ENCODE measurements around the gene SPEG.

The SPEG gene

GRCh38 chr2:219443016-219443696 lies 8.5 kb downstream of the SPEG start:
- DNase-seq (ENCODE audit: low read depth): no peak
- no peak for TF ChIP-seq CTCF (IDR thresholded peaks at IDR 0.05; ENCODE audit: control insufficient read depth, extremely low read depth, insufficient read depth)
- H3K4me3 ChIP-seq (ENCODE audit: low read depth, low read length): no peak overlapping the region

- H3K4me3 ChIP-seq (ENCODE audit: low read depth, low read length): no peak overlapping the region
- TF ChIP-seq CTCF (IDR thresholded peaks at IDR 0.05; ENCODE audit: control insufficient read depth, extremely low read depth, insufficient read depth): no peak
- no peak for DNase-seq (ENCODE audit: low read depth)
Observed at GRCh38 chr2:219443697-219444023, 9.0 kb downstream of the SPEG start.

GRCh38 chr2:219444566-219445091 lies 10.0 kb downstream of the SPEG start:
- DNase-seq (ENCODE audit: low read depth): no peak
- no peak for TF ChIP-seq CTCF (IDR thresholded peaks at IDR 0.05; ENCODE audit: control insufficient read depth, extremely low read depth, insufficient read depth)
- H3K4me3 ChIP-seq (ENCODE audit: low read depth, low read length): no peak overlapping the region

- H3K4me3 ChIP-seq (ENCODE audit: low read depth, low read length): no peak overlapping the region
- no peak for DNase-seq (ENCODE audit: low read depth)
- TF ChIP-seq CTCF (IDR thresholded peaks at IDR 0.05; ENCODE audit: control insufficient read depth, extremely low read depth, insufficient read depth): no peak
Observed at GRCh38 chr2:219445220-219445640, 10.6 kb downstream of the SPEG start.

GRCh38 chr2:219446101-219446504 lies 11.5 kb downstream of the SPEG start:
- H3K4me3 ChIP-seq (ENCODE audit: low read depth, low read length): no peak overlapping the region
- DNase-seq (ENCODE audit: low read depth): no peak
- no peak for TF ChIP-seq CTCF (IDR thresholded peaks at IDR 0.05; ENCODE audit: control insufficient read depth, extremely low read depth, insufficient read depth)

GRCh38 chr2:219446689-219447088 lies 12.0 kb downstream of the SPEG start:
- no peak overlapping the region for H3K4me3 ChIP-seq (ENCODE audit: low read depth, low read length)
- no peak for TF ChIP-seq CTCF (IDR thresholded peaks at IDR 0.05; ENCODE audit: control insufficient read depth, extremely low read depth, insufficient read depth)
- no peak for DNase-seq (ENCODE audit: low read depth)

All from LNCaP clone FGC (cell line).